ENCODE data around the gene TMEM106C. TPM values are rescaled to one million over a fixed set of nuclear protein-coding genes. Genes with fewer than 3 reads are reported as not detected.

The TMEM106C gene
- total RNA-seq, 1 donor from 2014 or later: 24.0 TPM

GRCh38 chr12:47931187-47931586 lies 32.2 kb upstream of the TMEM106C start:
- H3K9me3 Mint-ChIP-seq (ENCODE audit: unreplicated experiment): no peaks in the 10 kb centered on the region
- no peaks in the 10 kb centered on the region for H3K36me3 Mint-ChIP-seq (ENCODE audit: unreplicated experiment)
- H3K27ac Mint-ChIP-seq (ENCODE audit: unreplicated experiment): no peak overlapping the region
- H3K4me1 Mint-ChIP-seq (ENCODE audit: low read depth, unreplicated experiment): no peaks in the 10 kb centered on the region
- peaks cover 2% of the 10 kb centered on the region for H3K27me3 Mint-ChIP-seq (ENCODE audit: unreplicated experiment)
- no peak overlapping the region for H3K4me3 Mint-ChIP-seq (ENCODE audit: unreplicated experiment)
- no peak for DNase-seq
- no peak for TF ChIP-seq CTCF (IDR thresholded peaks at IDR 0.05; ENCODE audit: partially characterized antibody, unreplicated experiment)

GRCh38 chr12:47935184-47935583 lies 28.2 kb upstream of the TMEM106C start:
- Mint-ChIP-seq H3K27me3 (ENCODE audit: unreplicated experiment) (peaks cover 2% of the 10 kb centered on the region), H3K4me1 (ENCODE audit: low read depth, unreplicated experiment) (no peaks in the 10 kb centered on the region), H3K9me3 (ENCODE audit: unreplicated experiment) (peaks cover 2% of the 10 kb centered on the region), H3K36me3 (ENCODE audit: unreplicated experiment) (no peaks in the 10 kb centered on the region), H3K27ac (ENCODE audit: unreplicated experiment) (no peak overlapping the region), H3K4me3 (ENCODE audit: unreplicated experiment) (no peak overlapping the region)
- DNase-seq: no peak
- TF ChIP-seq CTCF (IDR thresholded peaks at IDR 0.05; ENCODE audit: partially characterized antibody, unreplicated experiment): no peak

GRCh38 chr12:47938093-47938492 lies 25.3 kb upstream of the TMEM106C start:
- Mint-ChIP-seq H3K36me3 (ENCODE audit: unreplicated experiment) (no peaks in the 10 kb centered on the region), H3K27me3 (ENCODE audit: unreplicated experiment) (peaks cover 8% of the 10 kb centered on the region), H3K4me3 (ENCODE audit: unreplicated experiment) (no peak overlapping the region), H3K27ac (ENCODE audit: unreplicated experiment) (no peak overlapping the region), H3K9me3 (ENCODE audit: unreplicated experiment) (peaks cover 7% of the 10 kb centered on the region), H3K4me1 (ENCODE audit: low read depth, unreplicated experiment) (no peaks in the 10 kb centered on the region)
- TF ChIP-seq CTCF (IDR thresholded peaks at IDR 0.05; ENCODE audit: partially characterized antibody, unreplicated experiment): no peak
- no peak for DNase-seq

- Mint-ChIP-seq H3K27me3 (ENCODE audit: unreplicated experiment) (peaks cover 9% of the 10 kb centered on the region), H3K4me1 (ENCODE audit: low read depth, unreplicated experiment) (no peaks in the 10 kb centered on the region), H3K9me3 (ENCODE audit: unreplicated experiment) (peaks cover 7% of the 10 kb centered on the region), H3K27ac (ENCODE audit: unreplicated experiment) (no peak overlapping the region), H3K36me3 (ENCODE audit: unreplicated experiment) (no peaks in the 10 kb centered on the region), H3K4me3 (ENCODE audit: unreplicated experiment) (no peak overlapping the region)
- TF ChIP-seq CTCF (IDR thresholded peaks at IDR 0.05; ENCODE audit: partially characterized antibody, unreplicated experiment): no peak
- no peak for DNase-seq
Observed at GRCh38 chr12:47938594-47938993, 24.8 kb upstream of the TMEM106C start.

GRCh38 chr12:47939009-47939601 lies 24.3 kb upstream of the TMEM106C start:
- Mint-ChIP-seq H3K27me3 (ENCODE audit: unreplicated experiment) (peaks cover 11% of the 10 kb centered on the region), H3K27ac (ENCODE audit: unreplicated experiment) (no peak overlapping the region), H3K36me3 (ENCODE audit: unreplicated experiment) (no peaks in the 10 kb centered on the region), H3K9me3 (ENCODE audit: unreplicated experiment) (peaks cover 9% of the 10 kb centered on the region), H3K4me3 (ENCODE audit: unreplicated experiment) (no peak overlapping the region), H3K4me1 (ENCODE audit: low read depth, unreplicated experiment) (no peaks in the 10 kb centered on the region)
- DNase-seq: no peak
- no peak for TF ChIP-seq CTCF (IDR thresholded peaks at IDR 0.05; ENCODE audit: partially characterized antibody, unreplicated experiment)
